Measurements from ENCODE around the gene PNRC2.
"Not testable (repeated sequence)": the region's sequence is repeated elsewhere in the genome, so short reads cannot be mapped to it uniquely, and the experiment has no call there.

PNRC2 gene

GRCh38 chr1:23995431-23995837 lies 35.8 kb downstream of the PNRC2 start:
- no peak for DNase-seq

- no peak for DNase-seq
Observed at GRCh38 chr1:23996700-23997229, 37.1 kb downstream of the PNRC2 start.

GRCh38 chr1:23997812-23998211 lies 38.2 kb downstream of the PNRC2 start:
- DNase-seq, result no peak

- DNase-seq, result no peak
Observed at GRCh38 chr1:23999156-23999671, 39.6 kb downstream of the PNRC2 start.

GRCh38 chr1:24002695-24003094 lies 43.1 kb downstream of the PNRC2 start:
- DNase-seq, result no peak

- no peak for DNase-seq
Observed at GRCh38 chr1:24003331-24003972, 43.8 kb downstream of the PNRC2 start.

GRCh38 chr1:24004132-24004531 lies 44.5 kb downstream of the PNRC2 start:
- no peak for DNase-seq

GRCh38 chr1:24005163-24005562 lies 45.5 kb downstream of the PNRC2 start:
- DNase-seq, result no peak

- no peak for DNase-seq
Observed at GRCh38 chr1:24007079-24007478, 47.5 kb downstream of the PNRC2 start.

- DNase-seq, result not testable (repeated sequence)
Observed at GRCh38 chr1:24008574-24009184, 49.1 kb downstream of the PNRC2 start.

- no peak for DNase-seq
Observed at GRCh38 chr1:24009406-24009805, 49.8 kb downstream of the PNRC2 start.

GRCh38 chr1:24010650-24011049 lies 51.0 kb downstream of the PNRC2 start:
- DNase-seq, result no peak

- DNase-seq, result not testable (repeated sequence)
Observed at GRCh38 chr1:24012878-24013277, 53.2 kb downstream of the PNRC2 start.
